ENCODE data around the gene SCUBE1. TPM values are rescaled to one million over a fixed set of nuclear protein-coding genes. Genes with fewer than 3 reads are reported as not detected.

Gene SCUBE1
- total and polyA plus RNA-seq, 2 donors (not counting 3 experiments of a cell fraction or from before 2014, with no cell fraction given), result 0.07 TPM; not detected in 1

- no peak overlapping the region for H3K4me3 ChIP-seq (replicated peaks in 1 of 3; ENCODE audit: insufficient read depth in 1 of 3, low read depth in 1 of 3, low read length in 3 of 3)
- POLR2A ChIA-PET, result no interaction called here
These were observed 173.1 kb downstream of the SCUBE1 start for GRCh38 chr22:43170131-43170480.

More at GRCh38 chr22:43170131-43170480, 173.1 kb downstream of the SCUBE1 start:
- TF ChIP-seq POLR2AphosphoS5 (IDR thresholded peaks at IDR 0.05; ENCODE audit: insufficient read depth, low read depth, low read length) (no peak), POLR2A (IDR thresholded peaks at IDR 0.05; ENCODE audit: low read depth, low read length) (no peak), EZH2 (IDR thresholded peaks at IDR 0.05; ENCODE audit: borderline replicate concordance, low read depth, low read length, severe bottlenecking) (no peak), MYC (IDR thresholded peaks at IDR 0.05; ENCODE audit: low read depth, low read length) (no peak), GATA2 (IDR thresholded peaks at IDR 0.05; ENCODE audit: insufficient read depth, insufficient read length, low read depth, low read length) (no peak), FOS (IDR thresholded peaks at IDR 0.05; ENCODE audit: borderline replicate concordance, insufficient read depth, low read length) (no peak), JUN (IDR thresholded peaks at IDR 0.05; ENCODE audit: borderline replicate concordance, insufficient read depth, insufficient read length, low read depth) (no peak), MAX (IDR thresholded peaks at IDR 0.05; ENCODE audit: insufficient read depth, insufficient read length) (no peak), CTCF (IDR thresholded peaks at IDR 0.05; ENCODE audit: extremely low read depth in 1 of 2, insufficient read depth in 1 of 2, low read depth in 1 of 2, low read length in 2 of 2) (no peak)
- Histone ChIP-seq H3K36me3 (ENCODE audit: control insufficient read depth in 2 of 2, extremely low read depth in 1 of 2, insufficient read depth in 2 of 2, low read length in 2 of 2) (peaks cover 11 to 18% of the 10 kb centered on the region in 2 experiments), H3K9me3 (replicated peaks; ENCODE audit: control insufficient read depth, insufficient read depth, low read length) (no peaks in the 10 kb centered on the region), H3K9me1 (replicated peaks; ENCODE audit: control insufficient read depth, extremely low read depth, insufficient read depth, low read length) (no peaks in the 10 kb centered on the region), H4K20me1 (replicated peaks; ENCODE audit: control insufficient read depth, extremely low read depth, insufficient read depth, low read length) (no peaks in the 10 kb centered on the region), H3K27ac (ENCODE audit: insufficient read depth, low read depth, low read length) (no peak overlapping the region), H3K4me2 (ENCODE audit: insufficient read depth, low read length) (no peak overlapping the region), H3K27me3 (ENCODE audit: control insufficient read depth in 2 of 2, insufficient read depth in 2 of 2, low read length in 2 of 2) (no peaks in the 10 kb centered on the region), H3K79me2 (ENCODE audit: control insufficient read depth, insufficient read depth, low read length) (no peaks in the 10 kb centered on the region), H3K9ac (replicated peaks; ENCODE audit: extremely low read depth, insufficient read depth, low read length) (no peak overlapping the region), H3K4me1 (ENCODE audit: control insufficient read depth, extremely low read depth, insufficient read depth, low read length) (peaks cover 2% of the 10 kb centered on the region), H2AFZ (ENCODE audit: low read depth, low read length) (no peak overlapping the region)
- CTCF ChIA-PET, result no interaction called here
- FAIRE-seq, result no peak
- no TSS peak for BruUV-seq (replicated peaks)
- no peak for DNase-seq (ENCODE audit: low read depth, low spot score)
- dilution Hi-C loops (cut with MboI; ENCODE audit: extremely low pct_ligation_motif_present, low sequenced_read_pairs), result no loop called here
- intact Hi-C loops (cut with micrococcal nuclease), result no loop called here

All from endothelial cell of umbilical vein (primary cell).